RWPE1 (cell line): ENCODE data around the gene COL8A1.

Source experiments
- CTCF ChIA-PET: fragments of 350-600 bp; sonication (Branson Sonifier 250); formaldehyde crosslinking; extraction: SDS; loops from one replicate; lab custom pipeline; 2021; lab: Yijun Ruan, JAX
- POLR2A ChIA-PET: fragments of 400-600 bp; formaldehyde crosslinking; extraction: SDS; loops from one replicate; lab custom pipeline; 2020; ENCODE audit warnings: antibody characterized with exemption; ENCODE audit not compliant: low non-redundant PET; lab: Yijun Ruan, JAX
- DNase-seq: peaks from one replicate; pipeline ENCODE4 v3.0.0; 2012; ENCODE audit warnings: low spot score
- H3K27ac ChIP-seq: fragments of 450-650 bp; 2 replicates; pipeline ENCODE4 v1.5.1; 2017
- CTCF ChIP-seq: fragments of 450-650 bp; conservative IDR thresholded peaks from 2 replicates; pipeline ENCODE4 v1.5.1; 2017; ENCODE audit warnings: low read depth, mild to moderate bottlenecking

Gene COL8A1

DNA sequence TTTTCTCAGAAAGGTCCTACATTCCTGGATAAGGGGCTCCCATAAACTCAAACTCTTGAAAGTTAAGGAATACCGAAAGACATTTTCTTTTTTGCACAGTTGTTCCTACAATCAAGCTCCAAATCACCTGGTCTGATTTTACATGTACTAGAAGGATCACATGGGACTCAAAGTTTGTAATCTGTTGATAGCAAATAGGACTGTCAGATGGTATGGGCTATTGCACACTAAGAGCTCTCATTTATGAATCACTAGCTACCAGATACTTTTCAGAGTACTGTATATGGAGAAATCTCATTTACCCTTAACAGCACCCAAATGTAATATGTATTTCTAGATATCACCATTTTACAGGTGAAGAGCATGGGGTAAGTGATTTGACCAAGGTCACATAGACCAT, 129.7 kb downstream of the COL8A1 start:
- no peak for TF ChIP-seq CTCF
- DNase-seq: no peak
- H3K27ac ChIP-seq: no peak overlapping the region
- CTCF ChIA-PET: no interaction called here
- POLR2A ChIA-PET: interaction anchor here (0.6 kb wide), 1 partner anchor 523 kb away, joined by 4 read pairs; no protein-coding TSS in a partner anchor

- POLR2A ChIA-PET: no interaction called here
- CTCF ChIA-PET: no interaction called here
- TF ChIP-seq CTCF: no peak
- H3K27ac ChIP-seq: no peak overlapping the region
- DNase-seq: no peak
These were observed 130.6 kb downstream of the COL8A1 start for GRCh38 chr3:99768808-99769501.

GRCh38 chr3:99772171-99772570, 133.8 kb downstream of the COL8A1 start:
- POLR2A ChIA-PET: no interaction called here
- CTCF ChIA-PET: no interaction called here
- DNase-seq: no peak
- H3K27ac ChIP-seq: no peak overlapping the region
- no peak for TF ChIP-seq CTCF

DNA sequence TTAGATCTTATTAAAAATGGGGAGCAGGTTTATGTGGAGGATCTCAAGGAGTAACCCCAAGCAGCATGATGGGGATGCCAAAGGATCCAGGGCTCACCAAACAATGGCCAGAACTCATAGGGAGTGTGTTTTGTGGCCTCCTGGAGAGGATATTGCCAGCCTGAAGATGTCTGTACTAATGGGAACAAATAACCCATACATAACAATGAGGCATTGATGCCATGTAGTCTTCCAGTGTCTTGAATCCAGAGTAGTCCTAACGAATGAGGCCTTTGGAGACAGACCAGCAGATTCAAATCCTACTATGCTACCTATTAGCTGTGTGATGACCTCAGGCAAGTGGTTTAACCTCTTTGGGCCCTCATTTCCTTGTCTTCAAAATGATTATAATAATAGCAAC, 134.3 kb downstream of the COL8A1 start:
- DNase-seq: no peak
- no peak for TF ChIP-seq CTCF
- ChIA-PET CTCF (no interaction called here), POLR2A (no interaction called here)
- H3K27ac ChIP-seq: no peak overlapping the region

GRCh38 chr3:99774467-99774866, 136.1 kb downstream of the COL8A1 start:
- ChIA-PET POLR2A (no interaction called here), CTCF (no interaction called here)
- peak; percentile 26 for DNase-seq
- no peak for TF ChIP-seq CTCF
- H3K27ac ChIP-seq: no peak overlapping the region

GRCh38 chr3:99776516-99777209, 138.3 kb downstream of the COL8A1 start:
- no peak for TF ChIP-seq CTCF
- H3K27ac ChIP-seq: no peak overlapping the region
- no peak for DNase-seq
- ChIA-PET POLR2A (no interaction called here), CTCF (interaction anchor here (0.6 kb wide), 1 partner anchor 22 kb away, joined by 3 read pairs; no protein-coding TSS in a partner anchor)
